Large intestine (tissue), 3 donors: ENCODE results near the gene ATP8B1. TPM values are rescaled to one million over a fixed set of nuclear protein-coding genes. Genes with fewer than 3 reads are reported as not detected.

Experiments used
- DNase-seq, 2 donors: peaks; one replicate each; pipeline versions ENCODE4 v3.0.0 to v3.0.0-alpha.2; 2013
- H3K27ac ChIP-seq: one replicate; pipeline ENCODE4 v1.5.1; 2013; ENCODE audit warnings: low read length
- H3K27me3 ChIP-seq: 2 replicates; pipeline ENCODE4 v1.6.1; 2013; ENCODE audit warnings: low read length; ENCODE audit not compliant: control insufficient read depth, insufficient read depth
- H3K36me3 ChIP-seq: 2 replicates; pipeline ENCODE4 v1.6.1; 2013; ENCODE audit warnings: low read length; ENCODE audit not compliant: control insufficient read depth, insufficient read depth
- H3K4me1 ChIP-seq: one replicate; pipeline ENCODE4 v1.6.1; 2013; ENCODE audit warnings: low read length; ENCODE audit not compliant: control insufficient read depth, insufficient read depth
- H3K4me3 ChIP-seq: one replicate; pipeline ENCODE4 v1.5.1; 2013; ENCODE audit warnings: low read length
- H3K9me3 ChIP-seq: one replicate; pipeline ENCODE4 v1.6.1; 2013; ENCODE audit warnings: mild to moderate bottlenecking, low read depth, low read length, moderate library complexity; ENCODE audit not compliant: control insufficient read depth
- WGBS: methylation state at CpG from one replicate; pipeline ENCODE4 v1.1.5; 2013; ENCODE audit warnings: low lambda C conversion rate; ENCODE audit not compliant: insufficient coverage; 5-methylcytosine and 5-hydroxymethylcytosine counted together
- polyA plus RNA-seq: library from polyadenylated mRNA; unstranded; fragments of 120-200 nt; gene quantifications from one replicate; pipeline ENCODE4 v1.2.1, GENCODE V29; 2013

ATP8B1 gene
- polyA plus RNA-seq, 1 donor = 68.2 TPM

- H3K27me3 ChIP-seq = no peaks in the 10 kb centered on the region
- no peak overlapping the region for H3K4me3 ChIP-seq
- H3K9me3 ChIP-seq = no peaks in the 10 kb centered on the region
- no peaks in the 10 kb centered on the region for H3K36me3 ChIP-seq
- peak overlapping the region; percentile 23 for H3K27ac ChIP-seq
- DNase-seq = peak in 1 of 2 donors; percentile 31
- peaks cover 28% of the 10 kb centered on the region for H3K4me1 ChIP-seq
- no CpG with 5 or more reads among the region's 8 CpGs for WGBS
Measured at GRCh38 chr18:57768537-57769326, 34.4 kb downstream of the ATP8B1 start.

GRCh38 chr18:57767259-57768050 lies 35.7 kb downstream of the ATP8B1 start:
- H3K4me1 ChIP-seq = peaks cover 21% of the 10 kb centered on the region
- H3K4me3 ChIP-seq = no peak overlapping the region
- no peaks in the 10 kb centered on the region for H3K36me3 ChIP-seq
- no peaks in the 10 kb centered on the region for H3K27me3 ChIP-seq
- no peaks in the 10 kb centered on the region for H3K9me3 ChIP-seq
- H3K27ac ChIP-seq = no peak overlapping the region
- no CpG with 5 or more reads among the region's 12 CpGs for WGBS
- no peak for DNase-seq

GRCh38 chr18:57764995-57765394 lies 38.1 kb downstream of the ATP8B1 start:
- WGBS = no CpG with 5 or more reads among the region's 2 CpGs
- Histone ChIP-seq H3K27me3 (no peaks in the 10 kb centered on the region), H3K36me3 (peaks cover 9% of the 10 kb centered on the region), H3K4me1 (peaks cover 3% of the 10 kb centered on the region), H3K4me3 (no peak overlapping the region), H3K27ac (no peak overlapping the region), H3K9me3 (no peaks in the 10 kb centered on the region)
- no peak for DNase-seq

- Histone ChIP-seq H3K4me3 (no peak overlapping the region), H3K27me3 (no peaks in the 10 kb centered on the region), H3K36me3 (peaks cover 9% of the 10 kb centered on the region), H3K9me3 (peaks cover 3% of the 10 kb centered on the region), H3K27ac (no peak overlapping the region), H3K4me1 (peaks cover 3% of the 10 kb centered on the region)
- WGBS = 100% methylated on average over 2 of the region's 8 CpGs
- DNase-seq = no peak
Measured at GRCh38 chr18:57764087-57764486, 39.0 kb downstream of the ATP8B1 start.

GRCh38 chr18:57762686-57763085 lies 40.4 kb downstream of the ATP8B1 start:
- Histone ChIP-seq H3K27me3 (no peaks in the 10 kb centered on the region), H3K36me3 (peaks cover 14% of the 10 kb centered on the region), H3K9me3 (peaks cover 3% of the 10 kb centered on the region), H3K4me1 (no peaks in the 10 kb centered on the region), H3K27ac (peak overlapping the region; percentile 43), H3K4me3 (no peak overlapping the region)
- WGBS = 14% methylated on average over 1 of the region's 2 CpGs
- no peak for DNase-seq

GRCh38 chr18:57759650-57760049 lies 43.5 kb downstream of the ATP8B1 start:
- no CpG with 5 or more reads among the region's 13 CpGs for WGBS
- DNase-seq = no peak
- peaks cover 3% of the 10 kb centered on the region for H3K9me3 ChIP-seq
- no peaks in the 10 kb centered on the region for H3K4me1 ChIP-seq
- H3K27me3 ChIP-seq = no peaks in the 10 kb centered on the region
- no peak overlapping the region for H3K4me3 ChIP-seq
- H3K36me3 ChIP-seq = peaks cover 23% of the 10 kb centered on the region
- H3K27ac ChIP-seq = no peak overlapping the region

GRCh38 chr18:57755473-57756067 lies 47.5 kb downstream of the ATP8B1 start:
- no peak overlapping the region for H3K27ac ChIP-seq

GRCh38 chr18:57754577-57755338 lies 48.4 kb downstream of the ATP8B1 start:
- Histone ChIP-seq H3K27ac (no peak overlapping the region), H3K9me3 (peaks cover 3% of the 10 kb centered on the region), H3K4me3 (no peak overlapping the region), H3K4me1 (peaks cover 22% of the 10 kb centered on the region), H3K27me3 (no peaks in the 10 kb centered on the region), H3K36me3 (peaks cover 18% of the 10 kb centered on the region)
- DNase-seq = no peak
- no CpG with 5 or more reads among the region's 5 CpGs for WGBS

More at GRCh38 chr18:57755473-57756067, 47.5 kb downstream of the ATP8B1 start:
- DNase-seq = no peak
- WGBS = no CpG with 5 or more reads among the region's 7 CpGs
- peaks cover 3% of the 10 kb centered on the region for H3K9me3 ChIP-seq
- peaks cover 20% of the 10 kb centered on the region for H3K4me1 ChIP-seq
- H3K36me3 ChIP-seq = peaks cover 21% of the 10 kb centered on the region
- no peaks in the 10 kb centered on the region for H3K27me3 ChIP-seq
- H3K4me3 ChIP-seq = no peak overlapping the region

- WGBS = 20% methylated on average over 1 of the region's 1 CpG
- Histone ChIP-seq H3K4me3 (no peak overlapping the region), H3K4me1 (peaks cover 37% of the 10 kb centered on the region), H3K27me3 (no peaks in the 10 kb centered on the region), H3K27ac (peak overlapping the region; percentile 62), H3K36me3 (peaks cover 17% of the 10 kb centered on the region), H3K9me3 (no peaks in the 10 kb centered on the region)
- no peak for DNase-seq
Measured at GRCh38 chr18:57753063-57753462, 50.1 kb downstream of the ATP8B1 start.

GRCh38 chr18:57749604-57749970 lies 53.5 kb downstream of the ATP8B1 start:
- H3K9me3 ChIP-seq = no peaks in the 10 kb centered on the region
- 100% methylated on average over 2 of the region's 2 CpGs for WGBS
- H3K36me3 ChIP-seq = peaks cover 4% of the 10 kb centered on the region
- H3K4me1 ChIP-seq = peaks cover 45% of the 10 kb centered on the region
- no peaks in the 10 kb centered on the region for H3K27me3 ChIP-seq
- H3K27ac ChIP-seq = peak overlapping the region; percentile 34
- no peak for DNase-seq
- H3K4me3 ChIP-seq = no peak overlapping the region
